HEK293 (cell line): ENCODE data around the gene PBX3.

Experiments used
- CTCF ChIA-PET: fragments of 350-600 bp; formaldehyde crosslinking; extraction: SDS; loops from one replicate; lab custom pipeline; 2021; ENCODE audit warnings: antibody characterized with exemption; lab: Yijun Ruan, JAX
- POLR2A ChIA-PET: fragments of 300-600 bp; formaldehyde crosslinking; extraction: SDS; loops from one replicate; lab custom pipeline; 2020; ENCODE audit warnings: antibody characterized with exemption, inconsistent platforms; lab: Yijun Ruan, JAX
- H3K27ac ChIP-seq: fragments of 200-500 bp; sonication (Bioruptor generic); 2 replicates; pipeline ENCODE4 v1.5.1; 2014; ENCODE audit warnings: low read depth, low read length, control low read depth, inconsistent platforms; ENCODE audit errors: extremely low read depth
- H3K36me3 ChIP-seq, 2 experiments: fragments of 200-500 bp in 1 of 2; sonication (Bioruptor generic) in 1 of 2; 1 replicate in 1 of 2; 2 replicates in 1 of 2; pipeline ENCODE4 v1.5.1; 2014 to 2017; ENCODE audit warnings: inconsistent platforms in 2 of 2, low read length in 2 of 2; ENCODE audit not compliant: control insufficient read depth in 2 of 2, insufficient read depth in 1 of 2
- H3K4me1 ChIP-seq: fragments of 200-500 bp; sonication (Bioruptor generic); 2 replicates; pipeline ENCODE4 v1.5.1; 2014; ENCODE audit warnings: mild to moderate bottlenecking, low read length, inconsistent platforms; ENCODE audit not compliant: control insufficient read depth, insufficient read depth
- H3K4me3 ChIP-seq: 2 replicates; pipeline ENCODE4 v1.5.1; 2011; ENCODE audit warnings: low read depth, mild to moderate bottlenecking, control low read depth, low read length, moderate library complexity
- H3K9me3 ChIP-seq: fragments of 200-500 bp; sonication (Bioruptor generic); 2 replicates; pipeline ENCODE4 v1.5.1; 2014; ENCODE audit warnings: low read depth, low read length, inconsistent platforms; ENCODE audit not compliant: control insufficient read depth, insufficient read depth
- ELK4 ChIP-seq: IDR thresholded peaks from 2 replicates; pipeline ENCODE4 v1.6.1; 2011; ENCODE audit warnings: mild to moderate bottlenecking, low read depth, low read length, borderline replicate concordance
- FEZF1 ChIP-seq: fragments of 450-650 bp; formaldehyde crosslinking; IDR thresholded peaks from 2 replicates; pipeline ENCODE4 v1.5.1; 2016; ENCODE audit warnings: missing biosample characterization, missing genetic modification characterization
- HOXD13 ChIP-seq: sonication (generic); formaldehyde crosslinking; IDR thresholded peaks from 2 replicates; pipeline ENCODE4 v1.8.0; 2022; ENCODE audit warnings: missing genetic modification reagents, borderline replicate concordance
- IKZF3 ChIP-seq: fragments of 450-650 bp; IDR thresholded peaks from 2 replicates; pipeline ENCODE4 v1.5.0; 2018; ENCODE audit warnings: missing biosample characterization, mild to moderate bottlenecking, missing genetic modification characterization, moderate library complexity
- MZF1 ChIP-seq: fragments of 450-650 bp; formaldehyde crosslinking; IDR thresholded peaks from 2 replicates; pipeline ENCODE4 v1.5.1; 2017; ENCODE audit warnings: missing biosample characterization, missing genetic modification characterization, borderline replicate concordance
- PBX3 ChIP-seq: sonication (generic); formaldehyde crosslinking; IDR thresholded peaks from 2 replicates; pipeline ENCODE4 v1.8.1; 2022; ENCODE audit warnings: mild to moderate bottlenecking, moderate library complexity, missing genetic modification reagents
- PRDM10 ChIP-seq: fragments of 450-650 bp; formaldehyde crosslinking; IDR thresholded peaks from 2 replicates; pipeline ENCODE4 v1.5.1; 2016; ENCODE audit warnings: missing biosample characterization, missing genetic modification characterization
- WT1 ChIP-seq: fragments of 450-650 bp; formaldehyde crosslinking; IDR thresholded peaks from 2 replicates; pipeline ENCODE4 v1.5.1; 2016; ENCODE audit warnings: missing biosample characterization, missing genetic modification characterization
- YY1 ChIP-seq: fragments of 450-650 bp; formaldehyde crosslinking; IDR thresholded peaks from 2 replicates; pipeline ENCODE4 v1.5.1; 2018; ENCODE audit warnings: missing biosample characterization, missing genetic modification characterization
- ZBTB48 ChIP-seq: fragments of 450-650 bp; formaldehyde crosslinking; IDR thresholded peaks from 2 replicates; pipeline ENCODE4 v1.5.1; 2016; ENCODE audit warnings: missing biosample characterization, missing genetic modification characterization
- ZNF121 ChIP-seq: fragments of 450-650 bp; formaldehyde crosslinking; IDR thresholded peaks from 2 replicates; pipeline ENCODE4 v1.5.1; 2016; ENCODE audit warnings: missing biosample characterization, missing genetic modification characterization
- ZNF169 ChIP-seq: fragments of 450-650 bp; formaldehyde crosslinking; IDR thresholded peaks from 2 replicates; pipeline ENCODE4 v1.5.1; 2016; ENCODE audit warnings: missing biosample characterization, missing genetic modification characterization
- ZNF2 ChIP-seq: fragments of 450-650 bp; formaldehyde crosslinking; IDR thresholded peaks from 2 replicates; pipeline ENCODE4 v1.5.1; 2016; ENCODE audit warnings: missing biosample characterization, missing genetic modification characterization
- ZNF202 ChIP-seq: fragments of 450-650 bp; formaldehyde crosslinking; IDR thresholded peaks from 2 replicates; pipeline ENCODE4 v1.5.1; 2016; ENCODE audit warnings: missing biosample characterization, missing genetic modification characterization, borderline replicate concordance
- ZNF26 ChIP-seq: fragments of 450-650 bp; formaldehyde crosslinking; IDR thresholded peaks from 2 replicates; pipeline ENCODE4 v1.5.1; 2016; ENCODE audit warnings: missing biosample characterization, missing genetic modification characterization
- ZNF280D ChIP-seq: fragments of 450-650 bp; formaldehyde crosslinking; IDR thresholded peaks from 2 replicates; pipeline ENCODE4 v1.5.1; 2016; ENCODE audit warnings: missing biosample characterization, missing genetic modification characterization
- ZNF350 ChIP-seq: fragments of 450-650 bp; formaldehyde crosslinking; IDR thresholded peaks from 2 replicates; pipeline ENCODE4 v1.5.0; 2017; ENCODE audit warnings: missing biosample characterization, mild to moderate bottlenecking, missing genetic modification characterization
- ZNF571 ChIP-seq: fragments of 450-650 bp; formaldehyde crosslinking; IDR thresholded peaks from 2 replicates; pipeline ENCODE4 v1.5.0; 2017; ENCODE audit warnings: missing biosample characterization, missing genetic modification characterization
- ZNF624 ChIP-seq: fragments of 450-650 bp; formaldehyde crosslinking; IDR thresholded peaks from 2 replicates; pipeline ENCODE4 v1.5.1; 2017; ENCODE audit warnings: missing biosample characterization, missing genetic modification characterization
- ZNF664 ChIP-seq: fragments of 450-650 bp; formaldehyde crosslinking; IDR thresholded peaks from 2 replicates; pipeline ENCODE4 v1.5.1; 2016; ENCODE audit warnings: missing biosample characterization, missing genetic modification characterization
- ZNF707 ChIP-seq: fragments of 450-650 bp; formaldehyde crosslinking; IDR thresholded peaks from 2 replicates; pipeline ENCODE4 v1.5.1; 2016; ENCODE audit warnings: missing biosample characterization, missing genetic modification characterization
- ZNF747 ChIP-seq: fragments of 450-650 bp; formaldehyde crosslinking; IDR thresholded peaks from 2 replicates; pipeline ENCODE4 v1.5.1; 2016; ENCODE audit warnings: missing biosample characterization, missing genetic modification characterization

Gene PBX3

GRCh38 chr9:125841444-125841843, 94.3 kb downstream of the PBX3 start:
- POLR2A ChIA-PET = no interaction called here
- CTCF ChIA-PET = interaction anchor here (0.6 to 0.8 kb wide), 5 partner anchors 11 to 557 kb away, joined by 3 to 4 read pairs (median 3); no protein-coding TSS in a partner anchor
- no peak overlapping the region for H3K27ac ChIP-seq

GRCh38 chr9:125842242-125842641, 95.1 kb downstream of the PBX3 start:
- ChIA-PET CTCF (interaction anchor here (0.8 kb wide), 1 partner anchor 557 kb away, joined by 3 read pairs; no protein-coding TSS in a partner anchor), POLR2A (no interaction called here)
- Histone ChIP-seq H3K9me3 (no peaks in the 10 kb centered on the region), H3K4me3 (no peak overlapping the region), H3K27ac (no peak overlapping the region), H3K36me3 (no peaks in the 10 kb centered on the region), H3K4me1 (peaks cover 15% of the 10 kb centered on the region; the same call in 1 of the 2 replicates)
- TF ChIP-seq PRDM10 (tag by site-specific recombination) (peak; percentile 80), ZNF664 (peak; percentile 97), ZNF202 (tag by site-specific recombination) (no peak), ZNF2 (tag by site-specific recombination) (no peak), ZNF121 (tag by site-specific recombination) (no peak), FEZF1 (peak; percentile 57)

More at GRCh38 chr9:125841444-125841843, 94.3 kb downstream of the PBX3 start:
- Histone ChIP-seq H3K4me1 (peaks cover 15% of the 10 kb centered on the region; the same call in 1 of the 2 replicates), H3K36me3 (no peaks in the 10 kb centered on the region), H3K4me3 (no peak overlapping the region), H3K9me3 (no peaks in the 10 kb centered on the region)
- TF ChIP-seq ZNF747 (tag by site-specific recombination) (no peak), ZBTB48 (tag by site-specific recombination) (no peak), PBX3 (no peak), ZNF707 (tag by site-specific recombination) (no peak), YY1 (tag by site-specific recombination) (no peak), WT1 (tag by site-specific recombination) (no peak), HOXD13 (no peak), ZNF280D (tag by site-specific recombination) (no peak), ELK4 (no peak), ZNF571 (tag by site-specific recombination) (no peak), IKZF3 (tag by site-specific recombination) (no peak), ZNF26 (tag by site-specific recombination) (no peak), ZNF169 (tag by site-specific recombination) (no peak), ZNF624 (tag by site-specific recombination) (no peak), MZF1 (tag by site-specific recombination) (no peak), ZNF350 (no peak)
